GM19025 (cell line): Measurements from ENCODE around the gene TRIM54.
"Not testable (repeated sequence)": the region's sequence is repeated elsewhere in the genome, so short reads cannot be mapped to it uniquely, and the experiment has no call there.

ENCODE experiments used
- ATAC-seq: cut with Tn5 transposase; IDR thresholded peaks from one replicate; pipeline ENCODE4 v1.9.1; 2021; ENCODE audit warnings: mild to moderate bottlenecking, low read depth, moderate library complexity; ENCODE audit not compliant: unreplicated experiment

TRIM54 gene

GRCh38 chr2:27255660-27256059 is 26.6 kb upstream of the TRIM54 start:
- ATAC-seq: no peak

DNA sequence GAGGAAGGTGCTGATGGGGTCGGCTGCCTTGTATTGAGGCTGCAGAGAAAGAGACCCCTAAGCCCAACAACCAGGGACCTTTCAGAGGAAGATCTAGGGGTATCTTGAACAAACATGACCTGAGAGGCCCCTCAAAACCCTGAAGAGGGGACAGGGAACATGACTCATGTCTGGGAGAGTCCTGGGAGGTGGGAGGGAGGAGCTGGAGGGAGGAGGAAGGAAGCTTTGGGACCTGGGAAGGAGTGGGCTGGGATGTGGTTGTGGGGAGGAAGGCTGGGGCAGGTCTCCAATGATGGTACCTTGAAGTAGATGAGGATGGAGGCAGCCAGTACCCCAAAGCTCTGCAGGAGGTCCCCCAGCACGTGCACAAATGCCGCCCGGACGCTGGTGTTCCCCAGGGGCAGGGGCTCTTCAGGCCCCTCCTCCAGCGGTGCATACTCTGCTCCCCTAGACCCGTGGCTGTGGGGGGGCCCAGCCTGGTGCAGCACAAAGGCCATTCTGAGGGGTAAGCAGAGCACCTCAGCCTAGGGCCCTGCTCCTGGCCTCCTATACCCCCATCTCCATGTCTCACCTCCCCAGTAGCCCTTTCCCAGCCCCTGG is 25.3 kb upstream of the TRIM54 start:
- no peak for ATAC-seq

DNA sequence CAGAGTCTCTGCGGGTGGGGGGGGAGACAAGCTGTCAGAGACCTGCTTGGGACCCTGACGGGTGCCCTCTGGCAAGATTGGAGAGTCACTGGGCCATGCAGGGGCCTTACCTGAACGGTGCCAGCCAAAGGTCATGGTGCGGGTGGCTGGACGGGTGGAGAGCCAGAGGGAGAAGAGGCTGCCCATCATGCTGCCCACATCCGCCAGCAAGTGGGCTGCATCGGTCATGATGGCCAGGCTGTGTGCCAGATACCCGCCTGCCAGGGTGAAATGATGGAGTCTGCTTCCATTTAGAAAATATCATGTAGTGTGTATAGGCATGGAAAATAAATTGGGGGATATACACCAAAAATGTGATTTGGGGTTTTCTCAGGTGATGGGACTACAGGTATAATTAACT is 24.2 kb upstream of the TRIM54 start:
- no peak for ATAC-seq

GRCh38 chr2:27261241-27261925 is 20.8 kb upstream of the TRIM54 start:
- no peak for ATAC-seq

- ATAC-seq: no peak
Observed at GRCh38 chr2:27261926-27262298, 20.3 kb upstream of the TRIM54 start.

GRCh38 chr2:27262379-27263286 is 19.6 kb upstream of the TRIM54 start, which contains the start of gene SLC30A3:
Gene SLC30A3 (minus strand): TSS chr2:27263047. CDS start chr2:27262906, 141 bp downstream.
- no peak for ATAC-seq

DNA sequence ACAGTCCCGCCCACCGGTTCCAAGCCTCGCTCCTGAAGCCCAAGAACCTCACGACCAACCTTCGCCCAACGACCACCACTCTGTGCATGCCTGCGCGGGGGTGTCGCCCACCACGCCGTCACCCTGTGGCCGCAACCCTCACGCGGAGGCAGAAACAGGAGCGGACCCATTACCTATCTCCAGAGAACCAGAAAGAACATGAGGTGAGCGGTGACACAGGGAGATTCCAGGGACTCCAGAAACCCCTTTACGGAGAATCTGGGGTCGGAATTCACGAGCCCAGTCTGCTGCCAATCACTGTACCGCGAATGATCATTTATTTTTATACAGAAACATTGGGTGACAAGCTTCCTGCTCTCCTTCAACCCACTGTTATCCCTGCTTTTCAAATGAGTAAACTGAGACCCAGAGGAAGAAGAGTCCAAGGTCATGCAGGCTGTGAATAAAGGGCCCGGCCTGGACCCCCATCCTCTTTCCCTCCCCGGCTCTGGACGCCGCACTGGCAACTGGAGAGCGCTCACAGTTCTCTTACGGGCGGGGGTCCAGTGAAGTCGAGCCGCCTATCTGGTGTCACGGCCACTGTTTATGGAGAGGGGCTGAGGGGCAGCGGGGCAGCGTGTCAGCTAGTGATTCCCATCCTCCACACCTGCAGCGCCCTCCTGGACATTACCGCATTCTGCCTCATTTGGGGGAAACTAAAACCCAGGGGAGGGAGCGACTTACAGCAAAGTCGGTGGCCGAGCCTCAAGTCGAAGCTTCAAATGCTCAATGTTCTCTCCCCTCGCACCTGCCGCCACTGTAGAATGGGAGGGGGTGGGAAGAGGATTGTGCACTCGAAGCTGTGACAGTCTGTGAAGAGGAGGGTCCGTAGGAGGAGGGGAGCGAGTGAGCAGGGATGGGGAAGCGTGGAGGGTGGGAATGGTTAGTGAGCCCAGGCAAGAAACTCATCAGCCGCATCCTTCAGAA is 18.7 kb upstream of the TRIM54 start:
- no peak for ATAC-seq

DNA sequence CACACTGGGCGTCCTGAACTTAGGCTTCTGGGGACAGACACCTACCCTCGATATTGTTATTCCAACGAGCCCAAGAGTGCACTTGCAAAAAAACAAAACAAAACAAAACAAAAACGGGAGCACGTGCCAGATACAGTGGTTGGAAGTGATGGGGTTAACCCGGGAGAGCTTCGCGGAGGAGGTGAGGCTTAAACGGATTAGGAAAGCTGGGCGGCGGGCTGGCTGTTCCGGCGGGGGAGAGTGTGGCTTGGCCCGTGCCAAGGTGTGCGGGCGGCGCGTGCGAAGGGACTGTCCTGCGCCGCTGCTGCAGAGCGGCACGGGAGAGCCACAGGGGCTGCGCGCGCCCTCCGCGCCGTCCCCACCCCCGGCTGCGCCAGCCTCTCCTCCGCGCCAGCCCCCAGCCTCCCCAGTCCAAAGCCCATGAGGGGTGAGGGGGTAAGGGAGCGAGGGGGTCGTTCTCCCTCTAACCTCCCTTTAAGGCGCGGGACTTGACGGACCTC is 17.9 kb upstream of the TRIM54 start:
- ATAC-seq: no peak

DNA sequence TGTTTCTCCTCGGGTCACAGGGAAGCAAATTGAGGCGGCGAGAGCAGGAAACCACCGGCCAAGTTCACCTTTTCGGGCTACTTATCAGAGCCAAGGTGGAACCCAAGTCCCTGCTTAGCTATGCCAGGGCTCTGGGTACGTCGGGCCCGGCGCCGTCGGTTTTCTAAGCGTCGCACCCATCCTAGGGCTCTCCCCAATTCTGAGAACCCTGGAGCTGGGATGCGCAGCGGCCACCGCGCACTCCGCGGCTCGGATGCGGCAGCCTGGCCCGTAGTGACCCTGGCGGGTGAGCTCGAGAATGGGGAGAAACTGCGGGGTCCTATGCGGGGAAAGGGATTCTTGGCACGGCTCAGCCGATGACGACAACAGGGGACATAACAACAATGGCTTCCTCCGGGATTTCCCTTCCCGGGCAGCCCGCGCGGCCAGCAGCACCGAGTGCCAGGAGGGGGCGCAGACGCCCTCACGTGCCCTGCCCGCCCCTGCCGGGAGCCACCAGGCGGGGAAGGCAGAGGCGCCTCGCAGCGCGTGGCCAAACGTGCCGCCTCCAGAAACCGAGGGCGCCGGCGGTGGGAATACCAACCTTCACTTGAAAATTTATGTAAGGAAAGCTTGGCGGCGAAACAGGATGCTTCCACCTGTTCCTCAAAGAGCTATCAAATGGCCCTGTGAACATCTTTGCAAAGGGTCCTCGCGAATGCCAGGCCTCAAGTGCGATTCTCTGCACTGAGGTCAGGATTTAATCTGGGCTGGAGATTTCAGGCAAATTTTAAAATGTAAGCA is 17.3 kb upstream of the TRIM54 start:
- no peak for ATAC-seq

GRCh38 chr2:27265536-27265870 is 16.7 kb upstream of the TRIM54 start:
- no peak for ATAC-seq

DNA sequence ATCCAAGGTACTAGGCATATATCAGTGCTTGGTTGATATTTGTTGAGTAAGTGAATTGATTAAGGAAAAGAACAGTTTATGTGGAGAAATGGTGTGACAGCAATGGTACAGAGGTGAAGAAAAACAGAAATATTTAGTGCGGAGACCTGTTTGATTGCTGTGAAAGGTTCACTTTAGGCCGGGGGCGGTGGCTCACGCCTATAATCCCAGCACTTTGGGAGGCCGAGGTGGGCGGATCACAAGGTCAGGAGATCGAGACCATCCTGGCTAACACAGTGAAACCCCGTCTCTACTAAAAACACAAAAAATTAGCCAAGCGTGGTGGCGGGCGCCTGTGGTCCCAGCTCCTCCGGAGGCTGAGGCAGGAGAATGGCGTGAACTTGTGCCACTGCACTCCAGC is 13.9 kb upstream of the TRIM54 start:
- ATAC-seq: not testable (repeated sequence)

DNA sequence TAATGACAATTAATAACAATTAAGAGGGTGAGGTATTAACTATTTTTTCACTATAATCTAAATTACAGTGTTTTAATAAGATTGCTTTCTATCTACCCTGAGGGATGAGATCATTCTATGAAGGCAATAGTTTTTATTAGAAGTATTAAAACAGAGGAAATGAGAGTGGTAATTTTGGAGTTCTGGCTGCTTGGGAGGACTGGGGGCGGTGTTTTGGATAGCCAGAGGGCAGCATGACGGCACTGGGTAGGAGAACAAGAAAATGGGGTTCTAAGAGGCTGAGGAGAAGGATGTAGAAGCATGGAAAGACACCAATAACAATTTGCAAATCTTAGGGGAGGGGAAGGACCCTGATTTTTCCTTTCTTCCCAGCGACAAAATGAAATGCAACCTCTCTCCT is 12.1 kb upstream of the TRIM54 start:
- ATAC-seq: no peak

GRCh38 chr2:27270670-27271069 is 11.6 kb upstream of the TRIM54 start:
- ATAC-seq: no peak

DNA sequence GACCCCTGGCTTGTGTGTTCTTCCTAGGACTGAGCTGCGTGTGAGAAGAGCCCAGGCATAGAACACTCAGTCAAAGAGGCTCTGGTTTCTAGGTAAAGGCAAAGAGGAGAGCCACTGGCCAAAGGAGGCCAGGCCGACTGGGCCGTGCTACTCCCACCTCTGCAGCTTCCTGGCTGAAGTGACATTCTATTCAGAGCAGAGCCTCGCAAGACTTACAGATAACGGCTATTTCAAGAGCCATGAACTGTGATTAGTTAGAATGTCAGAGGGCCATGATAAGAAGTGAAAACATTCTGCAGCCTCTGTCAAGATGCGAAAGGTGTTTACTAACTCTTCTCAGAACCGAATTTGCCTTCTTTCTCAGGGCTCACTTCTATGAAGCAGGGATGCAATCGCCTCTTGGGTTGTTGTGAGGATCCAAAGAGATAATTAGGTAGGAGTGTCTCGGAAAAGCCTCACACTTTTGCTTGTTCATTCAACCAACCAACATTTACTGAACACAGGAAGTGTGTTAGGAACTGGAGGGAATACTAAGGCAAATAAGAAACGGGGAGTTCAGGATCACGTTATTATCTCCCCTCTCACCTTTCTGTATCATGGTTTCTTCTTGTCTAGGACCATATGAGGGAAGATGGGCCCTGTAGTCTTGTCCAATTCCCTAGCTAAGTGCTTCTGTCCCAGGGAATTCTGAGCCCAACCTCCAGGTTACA is 10.4 kb upstream of the TRIM54 start:
- no peak for ATAC-seq

DNA sequence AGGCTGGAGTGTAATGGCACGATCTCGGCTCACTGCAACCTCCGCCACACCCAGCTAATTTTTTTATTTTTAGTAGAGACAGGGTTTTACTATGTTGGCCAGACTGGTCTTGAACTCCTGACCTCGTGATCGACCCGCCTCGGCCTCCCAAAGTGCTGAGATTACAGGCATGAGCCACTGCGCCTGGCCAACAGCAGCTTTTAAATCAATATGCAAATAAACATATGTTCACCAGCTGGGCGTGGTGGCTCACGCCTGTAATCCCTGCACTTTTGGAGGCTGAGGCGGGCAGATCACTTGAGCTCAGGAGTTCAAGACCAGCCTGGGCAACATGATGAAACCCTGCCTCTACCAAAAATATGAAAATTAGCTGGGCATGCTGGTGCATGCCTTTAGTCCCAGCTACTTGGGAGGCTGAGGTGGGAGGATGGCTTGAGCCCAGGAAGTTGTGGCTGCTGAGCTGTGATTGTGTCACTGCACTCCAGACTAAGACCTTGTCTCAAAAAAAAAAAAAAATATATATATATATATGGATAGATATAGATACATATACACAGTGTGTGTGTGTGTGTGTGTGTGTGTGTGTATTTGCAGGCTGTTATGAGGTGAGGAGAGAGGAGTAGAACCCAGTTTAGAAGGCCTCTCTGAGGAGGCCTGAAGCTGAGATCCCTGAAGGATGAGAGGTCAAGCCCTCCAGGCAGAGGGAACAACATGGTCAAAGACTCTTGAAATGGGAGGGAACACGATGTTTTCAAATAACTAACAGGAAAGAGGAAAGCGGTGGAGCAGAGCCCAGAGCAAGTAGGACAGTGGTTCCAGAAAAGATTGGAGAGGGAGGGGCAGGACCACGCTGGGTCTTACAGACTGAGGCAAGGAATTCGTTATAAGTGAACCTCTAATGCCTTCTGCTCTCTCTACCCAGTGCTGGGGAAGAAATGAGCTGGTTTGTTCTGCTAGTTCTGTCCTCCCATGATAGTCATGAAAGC is 9.4 kb upstream of the TRIM54 start:
- not testable (repeated sequence) for ATAC-seq

DNA sequence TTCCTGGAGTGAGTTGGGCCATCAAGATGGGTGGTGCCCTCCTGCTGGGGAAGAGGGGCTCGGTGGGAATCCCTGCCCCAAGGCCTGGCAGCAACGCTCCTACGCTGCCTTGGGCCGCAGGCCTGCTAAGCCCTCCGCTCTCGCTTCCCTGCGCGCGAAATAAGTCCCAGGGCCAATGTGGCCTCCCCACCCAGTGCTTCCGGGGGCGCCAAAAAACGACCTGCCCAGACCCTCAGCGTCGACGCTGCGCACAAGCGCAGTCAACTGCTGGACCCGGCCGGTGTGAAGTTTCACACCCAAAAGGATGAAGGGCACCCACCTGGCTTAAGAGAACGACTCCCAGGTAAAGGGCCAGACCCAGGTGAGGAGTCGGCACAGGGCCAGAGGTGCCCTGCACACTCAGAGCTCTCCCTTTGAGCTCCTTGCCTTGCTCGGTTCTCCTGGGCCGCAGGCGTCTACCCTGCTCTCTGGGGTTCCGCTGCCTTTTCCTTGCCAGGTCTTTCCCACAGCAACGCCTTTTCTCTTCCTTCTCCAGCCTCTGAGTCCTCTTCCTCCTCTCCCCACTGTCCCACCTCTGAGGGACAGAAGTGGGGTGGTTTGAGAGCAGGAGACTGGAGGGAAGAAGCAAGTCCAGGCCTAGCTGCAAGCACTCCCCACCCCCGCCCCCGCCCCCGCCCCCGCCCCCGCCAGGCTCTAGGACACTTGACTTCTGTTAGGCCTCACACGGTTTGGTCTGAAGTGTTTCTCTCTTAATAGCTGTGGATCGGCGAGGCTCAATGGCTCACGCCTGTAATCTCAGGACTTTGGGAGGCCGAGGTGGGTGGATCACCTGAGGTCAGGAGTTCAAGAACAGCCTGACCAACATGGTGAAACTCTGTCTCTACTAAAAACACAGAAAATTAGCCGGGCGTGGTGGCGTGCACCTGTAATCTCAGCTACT is 6.7 kb upstream of the TRIM54 start, which contains the start of gene DNAJC5G:
Gene DNAJC5G, plus strand, starts transcription at position 223 of the 940 bp plus-strand sequence. CDS start 1,296 bp downstream, outside the sequence.
- no peak for ATAC-seq
